GM12872 (cell line): ENCODE data around the gene CEACAM19.

Experiments used
- CTCF ChIP-seq: IDR thresholded peaks from 3 replicates; pipeline ENCODE4 v1.5.1; 2011; ENCODE audit warnings: low read depth, mild to moderate bottlenecking, low read length, moderate library complexity; ENCODE audit not compliant: insufficient read depth

Gene CEACAM19

GRCh38 chr19:44671400-44671799 lies at the start of gene CEACAM19:
CEACAM19 (plus strand) TSS chr19:44671482; CDS start chr19:44671932, 450 bp downstream.
- no peak for TF ChIP-seq CTCF

GRCh38 chr19:44623080-44623479 lies 48.2 kb upstream of the CEACAM19 start:
- TF ChIP-seq CTCF = no peak

GRCh38 chr19:44623626-44624025 lies 47.7 kb upstream of the CEACAM19 start:
- TF ChIP-seq CTCF = no peak

GRCh38 chr19:44624840-44625354 lies 46.4 kb upstream of the CEACAM19 start:
- no peak for TF ChIP-seq CTCF

GRCh38 chr19:44626048-44626624 lies 45.1 kb upstream of the CEACAM19 start:
- TF ChIP-seq CTCF = no peak

- TF ChIP-seq CTCF = no peak
Observed at GRCh38 chr19:44627631-44628030, 43.7 kb upstream of the CEACAM19 start.

GRCh38 chr19:44628793-44629192 lies 42.5 kb upstream of the CEACAM19 start:
- TF ChIP-seq CTCF = no peak
